K562 (cell line): Measurements from ENCODE around the gene PRSS48. TPM values are rescaled to one million over a fixed set of nuclear protein-coding genes. Genes with fewer than 3 reads are reported as not detected.

Experiments used
- ATAC-seq: fragments of 200-7000 bp; cut with Tn5 transposase; 3 replicates; pipeline ENCODE4 v1.9.1; 2020; ENCODE audit warnings: moderate library complexity
- BruUV-seq: library from RNA; stranded (reverse); fragments of 400-500 nt; replicated peaks from 2 replicates; lab custom pipeline; 2021; lab: Mats Ljungman, UMichigan
- CTCF ChIA-PET: fragments of 300-600 bp; formaldehyde crosslinking; extraction: SDS; loops from one replicate; lab custom pipeline; 2021; ENCODE audit warnings: low intra/inter-chr PET ratio; lab: Yijun Ruan, JAX
- POLR2A ChIA-PET: fragments of 300-600, 350-650 bp; sonication (Branson Sonifier 250); formaldehyde crosslinking; extraction: SDS; loops from one replicate; lab custom pipeline; 2021; ENCODE audit warnings: antibody characterized with exemption, inconsistent platforms; lab: Yijun Ruan, JAX
- DNase-seq, 4 experiments: peaks; one replicate each; pipeline versions ENCODE4 v3.0.0 to v3.0.0-alpha.2; 2011 to 2018; ENCODE audit warnings: low spot score in 3 of 4, mixed read lengths in 3 of 4; ENCODE audit errors: extremely low read depth in 1 of 4
- FAIRE-seq: peaks from 2 replicates; lab custom pipeline; 2011; peaks lifted over from hg19 to GRCh38; lab: Jason Lieb, UNC
- H2AFZ ChIP-seq: 2 replicates; pipeline ENCODE4 v1.6.0; 2011; ENCODE audit warnings: low read depth, low read length, control low read depth, inconsistent platforms
- H3K27ac ChIP-seq: fragments of 200-600 bp; 3 replicates; pipeline ENCODE4 v1.8.0; 2011; ENCODE audit warnings: low read depth, mild to moderate bottlenecking, control low read depth, inconsistent platforms, low read length, moderate library complexity, mixed read lengths; ENCODE audit errors: extremely low read depth
- H3K27me3 ChIP-seq, 2 experiments: fragments of 300-600 bp in 1 of 2; 2 replicates in 1 of 2; 3 replicates in 1 of 2; pipeline versions ENCODE4 v1.6.0 to v1.8.0; 2011; ENCODE audit warnings: inconsistent platforms in 2 of 2, low read length in 2 of 2, mild to moderate bottlenecking in 1 of 2, mixed read lengths in 1 of 2, moderate library complexity in 1 of 2; ENCODE audit not compliant: control insufficient read depth in 2 of 2, insufficient read depth in 2 of 2
- H3K36me3 ChIP-seq: fragments of 300-600 bp; 3 replicates; pipeline ENCODE4 v1.8.0; 2011; ENCODE audit warnings: mild to moderate bottlenecking, low read length, inconsistent platforms; ENCODE audit not compliant: control insufficient read depth, insufficient read depth
- H3K4me1 ChIP-seq, 2 experiments: fragments of 200-600 bp in 1 of 2; replicated peaks in 1 of 2; 2 replicates in 1 of 2; 3 replicates in 1 of 2; pipeline versions ENCODE4 v1.5.1 to v1.8.0; 2011; ENCODE audit warnings: inconsistent platforms in 2 of 2, low read length in 2 of 2, mild to moderate bottlenecking in 1 of 2, mixed read lengths in 1 of 2, moderate library complexity in 1 of 2; ENCODE audit not compliant: control insufficient read depth in 2 of 2, insufficient read depth in 2 of 2
- H3K4me2 ChIP-seq: 2 replicates; pipeline ENCODE4 v1.6.1; 2011; ENCODE audit warnings: low read length, control low read depth, inconsistent platforms, mixed read lengths; ENCODE audit not compliant: insufficient read depth
- H3K4me3 ChIP-seq: fragments of 200-600 bp; sonication (generic), shearing (Covaris generic); 2 replicates; pipeline ENCODE4 v1.5.1; 2016; ENCODE audit warnings: control low read depth, inconsistent platforms
- H3K79me2 ChIP-seq: fragments of 200-600 bp; 3 replicates; pipeline ENCODE4 v1.8.0; 2011; ENCODE audit warnings: low read length, inconsistent platforms; ENCODE audit not compliant: control insufficient read depth, insufficient read depth
- H3K9ac ChIP-seq, 2 experiments: 2 replicates each; pipeline versions ENCODE4 v1.6.0 to v1.6.1; 2011; ENCODE audit warnings: low read depth in 2 of 2, low read length in 2 of 2, control low read depth in 1 of 2, inconsistent platforms in 1 of 2, mild to moderate bottlenecking in 1 of 2, mixed read lengths in 1 of 2; ENCODE audit not compliant: insufficient read depth in 1 of 2
- H3K9me1 ChIP-seq: one replicate; pipeline ENCODE4 v1.6.0; 2011; ENCODE audit warnings: inconsistent platforms, mild to moderate bottlenecking, low read length, moderate library complexity; ENCODE audit not compliant: control insufficient read depth, insufficient read depth
- H3K9me3 ChIP-seq: replicated peaks from 2 replicates; pipeline ENCODE4 v1.5.1; 2011; ENCODE audit warnings: low read depth, low read length, inconsistent platforms; ENCODE audit not compliant: control insufficient read depth, insufficient read depth
- H4K20me1 ChIP-seq: replicated peaks from 2 replicates; pipeline ENCODE4 v1.6.1; 2011; ENCODE audit warnings: low read length, inconsistent platforms, mixed read lengths; ENCODE audit not compliant: control insufficient read depth, insufficient read depth
- CBFB ChIP-seq: sonication (generic); formaldehyde crosslinking; IDR thresholded peaks from 2 replicates; pipeline ENCODE4 v1.4.0; 2020; ENCODE audit warnings: mild to moderate bottlenecking, missing genetic modification reagents
- CBX8 ChIP-seq: fragments of 200-600 bp; sonication (generic); IDR thresholded peaks from 2 replicates; pipeline ENCODE4 v1.6.1; 2012; ENCODE audit warnings: borderline replicate concordance, mixed run types, low read depth, mild to moderate bottlenecking, moderate library complexity, mixed read lengths, low read length, control low read depth, inconsistent platforms; ENCODE audit not compliant: poor library complexity, severe bottlenecking; ENCODE audit errors: extremely low read depth
- GATA2 ChIP-seq: sonication (generic); formaldehyde crosslinking; IDR thresholded peaks from 2 replicates; pipeline ENCODE4 v1.4.0; 2020; ENCODE audit warnings: mild to moderate bottlenecking, missing genetic modification reagents
- MYC ChIP-seq, 2 experiments: fragments of 250-450 bp in 1 of 2; sonication (Bioruptor Pico) in 1 of 2; IDR thresholded peaks; 2 replicates each; pipeline versions ENCODE4 v1.5.1 to v1.6.1; 2012 to 2021; ENCODE audit warnings: low read depth in 2 of 2, borderline replicate concordance in 1 of 2, improper control_type of control experiment in 1 of 2, low read length in 1 of 2, mild to moderate bottlenecking in 1 of 2, moderate library complexity in 1 of 2
- POLR3A ChIP-seq: IDR thresholded peaks from 2 replicates; pipeline ENCODE4 v1.6.1; 2011; ENCODE audit warnings: borderline replicate concordance, mild to moderate bottlenecking, moderate library complexity; ENCODE audit not compliant: insufficient read length, insufficient read depth; ENCODE audit errors: extremely low read depth
- PTRF ChIP-seq: fragments of 450-650 bp; IDR thresholded peaks from 2 replicates; pipeline ENCODE4 v1.6.1; 2016; ENCODE audit warnings: mild to moderate bottlenecking, missing genetic modification characterization, missing compliant biosample characterization
- ZBTB8A ChIP-seq: fragments of 450-650 bp; IDR thresholded peaks from 2 replicates; pipeline ENCODE4 v1.6.1; 2018; ENCODE audit warnings: mild to moderate bottlenecking, moderate library complexity; ENCODE audit not compliant: partially characterized antibody
- WGBS: fragments of 100-300 bp; shearing (Covaris generic); methylation state at CpG from one replicate; pipeline ENCODE4 v1.1.6; 2016; ENCODE audit warnings: low coverage, mixed read lengths; ENCODE audit not compliant: insufficient coverage; ENCODE audit errors: missing lambda C conversion rate; 5-methylcytosine and 5-hydroxymethylcytosine counted together
- in situ Hi-C: fragments of 300-500 bp; cut with MboI; formaldehyde crosslinking; loops from 4 replicates; pipeline ENCODE4 v1.15.0; 2018; ENCODE audit warnings: inconsistent platforms, mixed read lengths
- intact Hi-C: fragments of 100-400 bp; cut with micrococcal nuclease; formaldehyde crosslinking; loops from 2 replicates; pipeline ENCODE4 v1.14.2; 2022
- polyA plus RNA-seq, 8 experiments: library from polyadenylated mRNA; depleted of rRNA in 4 of 8; stranded (reverse) in 5 of 8; unstranded in 3 of 8; fragments of >200 nt; fragmentation: Nextera tagmentation in 2 of 8; fragmentation: Illumina TruSeq in 1 of 8; extraction: Ambion mirVana in 2 of 8; extraction: Trizol in 1 of 8; gene quantifications; 2 replicates each; pipeline versions ENCODE4 v1.2.1 to v1.2.3, GENCODE V29; 2011 to 2014; ENCODE audit warnings: inconsistent platforms in 1 of 8, missing spikeins in 1 of 8
- total RNA-seq, 7 experiments: library from RNA; depleted of rRNA in 6 of 7; stranded (reverse); fragments of >200 nt in 6 of 7; fragmentation: Illumina TruSeq in 2 of 7; extraction: Trizol in 2 of 7; gene quantifications; 2 replicates each; pipeline versions ENCODE4 v1.2.1 to v1.2.3, GENCODE V29; 2011 to 2021; ENCODE audit warnings: low replicate concordance in 1 of 7
- TF ChIP-seq, protein P1 (sequence below): fragments of 200-800 bp; sonication (Bioruptor generic); IDR thresholded peaks from 2 replicates; pipeline ENCODE4 v1.6.1; 2017; ENCODE audit warnings: missing genetic modification characterization, missing compliant biosample characterization
- TF ChIP-seq, protein P2 (sequence below): IDR thresholded peaks from 2 replicates; pipeline ENCODE4 v1.6.1; 2011; ENCODE audit warnings: borderline replicate concordance, low read depth, mild to moderate bottlenecking, moderate library complexity, low read length; ENCODE audit not compliant: insufficient read depth, poor library complexity, severe bottlenecking
- TF ChIP-seq, protein P3 (sequence below), 2 experiments: fragments of 450-650 bp in 1 of 2; sonication (generic) in 1 of 2; formaldehyde crosslinking in 1 of 2; IDR thresholded peaks in 1 of 2; conservative IDR thresholded peaks in 1 of 2; 2 replicates each; pipeline versions ENCODE4 v1.6.1 to v1.8.1; 2016 to 2023; ENCODE audit warnings: mild to moderate bottlenecking in 2 of 2, moderate library complexity in 2 of 2, inconsistent platforms in 1 of 2, missing genetic modification reagents in 1 of 2

The PRSS48 gene
- total and polyA plus RNA-seq, 9 of the 15 experiments (the other 6 are each of a cell fraction or from before 2014, with no cell fraction given) = not detected

DNA sequence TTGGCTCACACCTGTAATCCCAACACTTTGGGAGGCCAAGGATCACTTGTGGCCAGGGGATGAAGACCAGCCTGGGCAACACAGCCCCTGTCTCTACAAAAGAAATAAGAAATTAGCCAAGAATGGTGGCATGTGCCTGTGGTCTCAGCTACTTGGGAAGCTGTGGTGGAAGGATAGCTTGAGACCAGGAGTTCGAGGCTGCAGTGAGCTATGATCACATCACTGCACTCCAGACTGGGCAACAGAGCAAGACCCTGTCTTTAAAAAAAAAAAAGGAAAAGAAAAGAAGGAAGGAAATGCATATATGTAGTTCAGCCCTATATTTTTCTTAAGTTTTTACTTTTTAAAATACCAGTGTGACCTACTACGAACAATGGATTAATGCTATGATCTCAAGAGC is 15.1 kb downstream of the PRSS48 start:
- no TSS peak for BruUV-seq
- H3K27me3 ChIP-seq = no peaks in the 10 kb centered on the region; a peak in 1 of 5 replicates
- H3K36me3 ChIP-seq = no peaks in the 10 kb centered on the region
- H3K9me1 ChIP-seq = no peaks in the 10 kb centered on the region
- no peaks in the 10 kb centered on the region for H4K20me1 ChIP-seq
- H3K4me3 ChIP-seq = no peak overlapping the region
- FAIRE-seq = no peak
- in situ Hi-C loops (no loop called here), intact Hi-C loops (no loop called here)
- H3K4me2 ChIP-seq = no peak overlapping the region
- no peak for DNase-seq
- H3K79me2 ChIP-seq = no peaks in the 10 kb centered on the region
- ATAC-seq = no peak
- no peak overlapping the region for H3K27ac ChIP-seq
- WGBS = 0% methylated on average over 2 of the region's 2 CpGs
- H2AFZ ChIP-seq = no peak overlapping the region
- CTCF ChIA-PET = no interaction called here
- no peak overlapping the region for H3K9ac ChIP-seq
- H3K9me3 ChIP-seq = no peaks in the 10 kb centered on the region
- H3K4me1 ChIP-seq = no peaks in the 10 kb centered on the region
- POLR2A ChIA-PET = no interaction called here
- TF ChIP-seq, protein P1, sequence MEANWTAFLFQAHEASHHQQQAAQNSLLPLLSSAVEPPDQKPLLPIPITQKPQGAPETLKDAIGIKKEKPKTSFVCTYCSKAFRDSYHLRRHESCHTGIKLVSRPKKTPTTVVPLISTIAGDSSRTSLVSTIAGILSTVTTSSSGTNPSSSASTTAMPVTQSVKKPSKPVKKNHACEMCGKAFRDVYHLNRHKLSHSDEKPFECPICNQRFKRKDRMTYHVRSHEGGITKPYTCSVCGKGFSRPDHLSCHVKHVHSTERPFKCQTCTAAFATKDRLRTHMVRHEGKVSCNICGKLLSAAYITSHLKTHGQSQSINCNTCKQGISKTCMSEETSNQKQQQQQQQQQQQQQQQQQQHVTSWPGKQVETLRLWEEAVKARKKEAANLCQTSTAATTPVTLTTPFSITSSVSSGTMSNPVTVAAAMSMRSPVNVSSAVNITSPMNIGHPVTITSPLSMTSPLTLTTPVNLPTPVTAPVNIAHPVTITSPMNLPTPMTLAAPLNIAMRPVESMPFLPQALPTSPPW (CRISPR knock-in tag) = no peak
- TF ChIP-seq MYC (IDR thresholded peaks at IDR 0.05; ENCODE audit: low read depth, low read length) = no peak
- TF ChIP-seq MYC (CRISPR knock-in tag; IDR thresholded peaks at IDR 0.05; ENCODE audit: borderline replicate concordance, low read depth) = no peak
- no peak for TF ChIP-seq PTRF
- TF ChIP-seq CBX8 = no peak
- TF ChIP-seq GATA2 (CRISPR knock-in tag) = no peak
- TF ChIP-seq, protein P2, sequence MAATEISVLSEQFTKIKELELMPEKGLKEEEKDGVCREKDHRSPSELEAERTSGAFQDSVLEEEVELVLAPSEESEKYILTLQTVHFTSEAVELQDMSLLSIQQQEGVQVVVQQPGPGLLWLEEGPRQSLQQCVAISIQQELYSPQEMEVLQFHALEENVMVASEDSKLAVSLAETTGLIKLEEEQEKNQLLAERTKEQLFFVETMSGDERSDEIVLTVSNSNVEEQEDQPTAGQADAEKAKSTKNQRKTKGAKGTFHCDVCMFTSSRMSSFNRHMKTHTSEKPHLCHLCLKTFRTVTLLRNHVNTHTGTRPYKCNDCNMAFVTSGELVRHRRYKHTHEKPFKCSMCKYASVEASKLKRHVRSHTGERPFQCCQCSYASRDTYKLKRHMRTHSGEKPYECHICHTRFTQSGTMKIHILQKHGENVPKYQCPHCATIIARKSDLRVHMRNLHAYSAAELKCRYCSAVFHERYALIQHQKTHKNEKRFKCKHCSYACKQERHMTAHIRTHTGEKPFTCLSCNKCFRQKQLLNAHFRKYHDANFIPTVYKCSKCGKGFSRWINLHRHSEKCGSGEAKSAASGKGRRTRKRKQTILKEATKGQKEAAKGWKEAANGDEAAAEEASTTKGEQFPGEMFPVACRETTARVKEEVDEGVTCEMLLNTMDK = no peak
- no peak for TF ChIP-seq POLR3A
- no peak for TF ChIP-seq ZBTB8A
- TF ChIP-seq, protein P3, sequence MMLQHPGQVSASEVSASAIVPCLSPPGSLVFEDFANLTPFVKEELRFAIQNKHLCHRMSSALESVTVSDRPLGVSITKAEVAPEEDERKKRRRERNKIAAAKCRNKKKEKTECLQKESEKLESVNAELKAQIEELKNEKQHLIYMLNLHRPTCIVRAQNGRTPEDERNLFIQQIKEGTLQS (IDR thresholded peaks at IDR 0.05) = no peak
- TF ChIP-seq, protein P3 (CRISPR knock-in tag; conservative IDR thresholded peaks at IDR 0.05) = no peak
- TF ChIP-seq CBFB (CRISPR knock-in tag) = no peak
